Nephron (organoid): ENCODE measurements around the gene B4GALT4.

Source experiments
- H3K27ac Mint-ChIP-seq, 3 experiments: 2 replicates each; pipeline ENCODE4 v1.8.0; 2020; ENCODE audit warnings: mixed read lengths in 3 of 3, mild to moderate bottlenecking in 2 of 3, moderate library complexity in 1 of 3
- H3K27me3 Mint-ChIP-seq: 2 replicates; pipeline ENCODE4 v1.8.0; 2021; ENCODE audit warnings: low read depth, mild to moderate bottlenecking, moderate library complexity, mixed read lengths
- H3K36me3 Mint-ChIP-seq: 2 replicates; pipeline ENCODE4 v1.8.0; 2020; ENCODE audit warnings: low read depth, mixed read lengths
- H3K4me1 Mint-ChIP-seq: 2 replicates; pipeline ENCODE4 v1.8.0; 2020; ENCODE audit warnings: mixed read lengths
- H3K4me3 Mint-ChIP-seq, 3 experiments: 2 replicates each; pipeline ENCODE4 v1.8.0; 2020; ENCODE audit warnings: mild to moderate bottlenecking in 3 of 3, mixed read lengths in 3 of 3, moderate library complexity in 2 of 3
- H3K9me3 Mint-ChIP-seq: 2 replicates; pipeline ENCODE4 v1.8.0; 2020; ENCODE audit warnings: mixed read lengths
- TF ChIP-seq, protein P1 (sequence below), 3 experiments: fragments of 200-600 bp; sonication (generic); IDR thresholded peaks; one replicate each; pipeline ENCODE4 v1.5.0; 2021; ENCODE audit warnings: antibody characterized with exemption in 3 of 3; ENCODE audit not compliant: unreplicated experiment in 3 of 3

Gene B4GALT4, protein sequence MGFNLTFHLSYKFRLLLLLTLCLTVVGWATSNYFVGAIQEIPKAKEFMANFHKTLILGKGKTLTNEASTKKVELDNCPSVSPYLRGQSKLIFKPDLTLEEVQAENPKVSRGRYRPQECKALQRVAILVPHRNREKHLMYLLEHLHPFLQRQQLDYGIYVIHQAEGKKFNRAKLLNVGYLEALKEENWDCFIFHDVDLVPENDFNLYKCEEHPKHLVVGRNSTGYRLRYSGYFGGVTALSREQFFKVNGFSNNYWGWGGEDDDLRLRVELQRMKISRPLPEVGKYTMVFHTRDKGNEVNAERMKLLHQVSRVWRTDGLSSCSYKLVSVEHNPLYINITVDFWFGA

DNA sequence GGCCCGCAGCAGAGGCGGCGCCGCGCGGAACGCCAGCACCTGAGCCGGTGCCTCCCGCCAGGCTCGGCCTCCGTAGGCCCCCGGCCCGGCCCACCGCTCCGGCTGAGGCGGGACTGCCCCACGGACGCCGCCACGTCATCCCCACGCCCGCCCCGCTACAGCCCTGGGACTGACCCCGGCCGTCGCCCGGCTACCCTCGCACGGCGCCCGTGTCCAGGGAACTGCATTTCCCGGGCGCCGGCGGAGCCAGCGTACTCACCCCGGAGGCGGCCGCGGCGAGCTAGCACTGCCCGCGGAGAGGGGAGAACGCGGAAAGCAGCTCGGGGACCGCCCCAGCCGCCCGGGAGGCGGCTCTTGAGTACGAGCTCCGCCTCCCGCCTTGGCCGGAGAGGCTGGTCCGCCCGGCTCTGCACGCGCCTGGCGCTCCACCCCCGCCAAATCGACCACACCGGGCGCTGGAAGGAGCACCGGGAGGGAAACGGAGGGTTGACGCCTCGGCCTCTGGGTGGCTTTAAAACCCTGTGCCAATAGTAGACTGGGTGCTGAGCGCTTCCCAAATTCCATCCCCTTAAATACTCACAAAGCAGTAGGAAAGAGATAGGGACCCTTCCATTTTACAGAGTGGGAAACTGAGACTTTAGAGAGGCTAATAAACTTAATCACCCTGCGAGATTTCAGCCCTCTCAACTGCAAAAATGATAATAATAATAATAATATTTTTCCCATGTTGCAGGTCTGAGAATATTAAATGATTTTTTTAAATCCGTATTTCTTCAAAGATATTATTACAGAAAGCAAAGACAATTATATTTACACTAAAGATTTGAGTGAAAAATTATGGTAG is at the start of gene B4GALT4:
Gene B4GALT4 (minus strand): TSS at position 288 of the 844 bp plus-strand sequence. CDS start 10,779 bp downstream, outside the sequence.
- Mint-ChIP-seq H3K9me3 (no peaks in the 10 kb centered on the region), H3K36me3 (peaks cover 9% of the 10 kb centered on the region), H3K4me1 (peaks cover 29% of the 10 kb centered on the region), H3K4me3 (peak within 1 kb of the TSS; percentile 82 to 87 (median 86)), H3K27me3 (peaks cover 3% of the 10 kb centered on the region), H3K27ac (peak within 1 kb of the TSS; percentile 82 to 91 (median 85))
- TF ChIP-seq, protein P1, sequence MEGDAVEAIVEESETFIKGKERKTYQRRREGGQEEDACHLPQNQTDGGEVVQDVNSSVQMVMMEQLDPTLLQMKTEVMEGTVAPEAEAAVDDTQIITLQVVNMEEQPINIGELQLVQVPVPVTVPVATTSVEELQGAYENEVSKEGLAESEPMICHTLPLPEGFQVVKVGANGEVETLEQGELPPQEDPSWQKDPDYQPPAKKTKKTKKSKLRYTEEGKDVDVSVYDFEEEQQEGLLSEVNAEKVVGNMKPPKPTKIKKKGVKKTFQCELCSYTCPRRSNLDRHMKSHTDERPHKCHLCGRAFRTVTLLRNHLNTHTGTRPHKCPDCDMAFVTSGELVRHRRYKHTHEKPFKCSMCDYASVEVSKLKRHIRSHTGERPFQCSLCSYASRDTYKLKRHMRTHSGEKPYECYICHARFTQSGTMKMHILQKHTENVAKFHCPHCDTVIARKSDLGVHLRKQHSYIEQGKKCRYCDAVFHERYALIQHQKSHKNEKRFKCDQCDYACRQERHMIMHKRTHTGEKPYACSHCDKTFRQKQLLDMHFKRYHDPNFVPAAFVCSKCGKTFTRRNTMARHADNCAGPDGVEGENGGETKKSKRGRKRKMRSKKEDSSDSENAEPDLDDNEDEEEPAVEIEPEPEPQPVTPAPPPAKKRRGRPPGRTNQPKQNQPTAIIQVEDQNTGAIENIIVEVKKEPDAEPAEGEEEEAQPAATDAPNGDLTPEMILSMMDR (IDR thresholded peaks at IDR 0.05; ENCODE audit: unreplicated experiment in 3 of 3): no peak

DNA sequence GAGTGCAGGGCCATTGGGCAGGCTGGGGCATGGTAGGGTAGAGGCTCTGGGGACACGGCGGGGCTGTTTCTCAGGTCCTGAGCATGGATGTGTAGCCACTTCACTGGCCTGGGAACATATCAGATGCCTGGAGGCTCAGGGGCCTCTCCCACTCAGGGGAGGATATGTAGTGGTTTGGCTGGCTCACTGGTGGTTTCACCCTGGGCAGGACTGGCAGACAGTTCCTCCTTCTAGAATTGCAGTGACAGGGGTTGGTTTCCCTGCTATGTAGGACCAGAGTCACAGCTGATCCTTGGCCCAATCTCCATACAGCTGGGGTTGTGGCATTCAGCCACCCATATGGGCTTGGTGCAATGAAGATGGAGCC is 48.7 kb upstream of the B4GALT4 start:
- TF ChIP-seq, protein P1 (IDR thresholded peaks at IDR 0.05; ENCODE audit: unreplicated experiment in 3 of 3): no peak
- Mint-ChIP-seq H3K9me3 (peaks cover 35% of the 10 kb centered on the region), H3K27me3 (no peaks in the 10 kb centered on the region), H3K36me3 (no peaks in the 10 kb centered on the region), H3K4me1 (peaks cover 15% of the 10 kb centered on the region), H3K27ac (no peak overlapping the region), H3K4me3 (no peak overlapping the region)

DNA sequence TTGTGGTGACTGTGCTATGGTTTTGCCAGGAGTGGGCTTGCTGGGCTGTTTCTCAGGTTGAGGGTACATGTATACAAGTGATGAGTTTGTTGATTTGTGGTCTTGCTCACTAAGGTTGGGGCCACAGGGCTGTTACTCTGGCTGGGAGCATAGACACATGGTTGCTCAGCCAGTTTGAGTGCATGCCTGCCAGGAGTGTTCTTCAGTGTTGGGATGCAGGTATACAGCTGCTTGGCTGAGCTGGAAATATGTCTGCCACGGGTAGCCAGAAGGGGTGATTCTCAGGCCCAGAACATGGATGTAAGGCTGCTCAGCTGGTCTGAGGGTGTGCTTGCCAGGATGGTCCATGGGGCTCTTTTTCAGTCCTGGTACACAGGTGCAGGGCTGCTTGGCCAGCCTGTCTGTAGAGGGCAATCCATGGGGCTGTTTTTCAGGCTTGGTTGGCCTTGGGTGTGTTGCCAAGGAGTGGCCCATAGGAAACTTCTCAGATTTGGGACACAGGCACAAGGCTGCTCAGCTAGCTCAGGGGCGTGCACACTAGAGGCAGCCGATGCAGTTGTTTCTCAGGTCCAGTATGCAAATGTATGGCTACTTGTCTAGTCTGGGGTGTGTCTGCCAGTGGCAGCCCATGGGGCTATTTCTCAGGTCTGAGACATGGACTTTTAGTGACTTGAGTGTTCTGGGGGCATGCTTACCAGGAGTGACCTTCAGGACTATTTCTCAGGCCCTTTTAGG is 48.2 kb upstream of the B4GALT4 start:
- H3K9me3 Mint-ChIP-seq: peaks cover 38% of the 10 kb centered on the region
- H3K27ac Mint-ChIP-seq: no peak overlapping the region
- H3K27me3 Mint-ChIP-seq: no peaks in the 10 kb centered on the region
- TF ChIP-seq, protein P1 (IDR thresholded peaks at IDR 0.05; ENCODE audit: unreplicated experiment in 3 of 3): no peak
- H3K4me1 Mint-ChIP-seq: peaks cover 15% of the 10 kb centered on the region
- H3K36me3 Mint-ChIP-seq: no peaks in the 10 kb centered on the region
- no peak overlapping the region for H3K4me3 Mint-ChIP-seq

DNA sequence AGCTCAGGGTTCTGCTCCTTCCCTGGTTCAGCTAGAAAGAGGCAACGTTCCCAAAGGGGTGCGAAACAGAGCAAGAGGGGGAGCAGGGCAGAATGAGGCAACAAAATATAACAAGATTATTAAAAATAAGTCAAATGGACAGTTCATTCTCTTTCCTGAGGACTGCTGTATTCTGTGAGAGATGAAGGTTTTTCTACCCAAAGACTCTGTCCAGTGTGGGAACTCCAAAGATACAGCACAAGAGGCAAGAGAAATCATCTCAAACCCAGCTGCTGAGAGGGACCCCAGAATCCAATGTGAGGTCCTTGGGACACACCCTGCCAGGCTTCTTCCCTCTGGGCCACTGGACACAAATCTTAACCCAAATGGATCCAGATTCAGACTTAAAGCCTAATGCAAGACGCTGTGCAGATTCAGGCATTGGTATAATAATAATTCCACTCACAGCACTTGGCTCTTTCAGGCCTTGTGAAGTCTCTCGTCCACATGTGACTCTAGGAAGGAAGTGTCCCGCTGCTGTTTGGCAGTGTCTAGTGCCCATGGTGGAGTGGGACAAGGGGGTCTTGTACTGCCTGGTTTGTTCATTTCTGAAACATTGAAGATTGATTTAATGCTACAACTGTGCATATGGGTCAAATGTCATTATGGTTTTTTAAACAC is 39.0 kb upstream of the B4GALT4 start:
- TF ChIP-seq, protein P1 (IDR thresholded peaks at IDR 0.05; ENCODE audit: unreplicated experiment in 3 of 3): no peak
- H3K36me3 Mint-ChIP-seq: peaks cover 6% of the 10 kb centered on the region
- H3K9me3 Mint-ChIP-seq: peaks cover 19% of the 10 kb centered on the region
- H3K27me3 Mint-ChIP-seq: no peaks in the 10 kb centered on the region
- H3K27ac Mint-ChIP-seq: peak overlapping the region; percentile 25 to 73 (median 50)
- peaks cover 8% of the 10 kb centered on the region for H3K4me1 Mint-ChIP-seq
- H3K4me3 Mint-ChIP-seq: no peak overlapping the region

DNA sequence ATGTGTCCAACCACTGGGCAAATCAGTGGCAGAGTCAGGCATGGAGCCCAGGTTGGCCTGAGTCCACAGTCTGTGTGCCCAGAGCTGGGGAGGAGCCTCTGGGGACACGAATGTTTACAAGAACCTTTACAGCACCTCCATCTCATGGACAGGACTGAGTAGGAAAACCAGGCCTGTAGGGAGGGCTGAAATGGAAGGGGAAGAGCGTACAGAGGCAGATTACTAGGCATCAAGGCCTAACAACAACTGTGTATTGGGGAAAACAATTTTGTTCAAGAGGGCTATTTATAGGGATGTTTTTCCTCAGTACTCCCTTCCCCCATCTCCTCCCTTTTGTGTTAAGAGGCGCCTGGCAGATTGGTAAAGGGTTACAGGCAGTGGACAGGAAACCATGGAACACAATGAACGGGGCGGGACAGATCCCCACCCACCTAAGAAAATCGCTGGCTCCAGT is 38.5 kb upstream of the B4GALT4 start:
- H3K36me3 Mint-ChIP-seq: peaks cover 6% of the 10 kb centered on the region
- TF ChIP-seq, protein P1 (IDR thresholded peaks at IDR 0.05; ENCODE audit: unreplicated experiment in 3 of 3): no peak
- peaks cover 18% of the 10 kb centered on the region for H3K9me3 Mint-ChIP-seq
- H3K27me3 Mint-ChIP-seq: no peaks in the 10 kb centered on the region
- H3K4me1 Mint-ChIP-seq: peaks cover 8% of the 10 kb centered on the region
- no peak overlapping the region for H3K4me3 Mint-ChIP-seq
- H3K27ac Mint-ChIP-seq: peak overlapping the region; percentile 25 to 73 (median 50)
